GM18867 (cell line): Measurements from ENCODE around the gene LSAMP.
"Not testable (repeated sequence)": the region's sequence is repeated elsewhere in the genome, so short reads cannot be mapped to it uniquely, and the experiment has no call there.

Source experiments
- ATAC-seq: cut with Tn5 transposase; IDR thresholded peaks from one replicate; pipeline ENCODE4 v1.9.1; 2021; ENCODE audit warnings: mild to moderate bottlenecking, moderate library complexity; ENCODE audit not compliant: unreplicated experiment

The LSAMP gene

DNA sequence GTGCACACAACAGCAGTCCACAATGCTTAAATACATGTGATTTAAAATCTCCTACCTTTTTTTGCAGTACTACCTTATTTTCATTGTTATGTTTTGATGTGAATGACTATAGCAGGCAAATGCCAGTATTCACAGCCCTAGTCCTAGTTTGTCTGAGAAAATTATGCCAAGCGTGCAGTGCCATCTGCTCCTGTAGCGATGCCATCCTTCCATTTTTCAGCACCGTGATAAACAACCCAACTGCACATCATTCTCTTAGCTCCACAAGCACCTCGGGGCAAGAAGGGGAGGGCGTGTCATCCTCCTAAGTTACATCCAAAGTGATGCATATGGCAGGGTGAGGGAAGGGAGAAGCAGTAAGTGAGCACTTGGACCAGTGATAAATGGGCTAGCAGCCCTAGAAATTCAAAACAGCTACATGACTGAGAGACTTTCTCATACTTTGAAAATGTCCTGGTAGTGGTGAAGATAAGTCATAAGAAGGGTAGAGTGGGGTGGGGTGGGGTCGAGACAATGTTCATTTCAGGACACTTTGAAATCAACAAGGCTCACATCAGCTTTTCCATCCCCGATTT lies 198.8 kb downstream of the LSAMP start:
- no peak for ATAC-seq

DNA sequence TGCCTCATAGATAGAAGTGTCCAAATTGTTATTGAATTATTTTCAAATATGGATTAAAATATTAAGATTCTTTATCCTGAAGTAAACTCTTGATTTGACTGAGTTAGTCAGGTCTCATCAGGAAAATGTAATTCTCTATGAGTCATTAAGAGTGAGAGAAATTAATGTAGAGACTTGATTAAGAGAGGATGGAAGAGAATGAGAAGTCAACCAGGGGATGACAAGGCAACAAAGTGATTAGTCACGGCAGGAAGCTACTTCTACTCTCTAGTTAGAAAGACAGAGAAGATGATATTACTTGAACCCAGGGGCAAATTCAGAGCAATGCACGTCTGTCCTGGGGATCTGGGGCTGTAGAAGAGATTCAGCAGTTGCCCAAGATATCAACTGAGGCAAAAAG lies 202.5 kb downstream of the LSAMP start:
- no peak for ATAC-seq

- ATAC-seq: no peak
Observed at GRCh38 chr3:116241677-116242076, 203.6 kb downstream of the LSAMP start.

- no peak for ATAC-seq
Observed at GRCh38 chr3:116240261-116240660, 205.0 kb downstream of the LSAMP start.

DNA sequence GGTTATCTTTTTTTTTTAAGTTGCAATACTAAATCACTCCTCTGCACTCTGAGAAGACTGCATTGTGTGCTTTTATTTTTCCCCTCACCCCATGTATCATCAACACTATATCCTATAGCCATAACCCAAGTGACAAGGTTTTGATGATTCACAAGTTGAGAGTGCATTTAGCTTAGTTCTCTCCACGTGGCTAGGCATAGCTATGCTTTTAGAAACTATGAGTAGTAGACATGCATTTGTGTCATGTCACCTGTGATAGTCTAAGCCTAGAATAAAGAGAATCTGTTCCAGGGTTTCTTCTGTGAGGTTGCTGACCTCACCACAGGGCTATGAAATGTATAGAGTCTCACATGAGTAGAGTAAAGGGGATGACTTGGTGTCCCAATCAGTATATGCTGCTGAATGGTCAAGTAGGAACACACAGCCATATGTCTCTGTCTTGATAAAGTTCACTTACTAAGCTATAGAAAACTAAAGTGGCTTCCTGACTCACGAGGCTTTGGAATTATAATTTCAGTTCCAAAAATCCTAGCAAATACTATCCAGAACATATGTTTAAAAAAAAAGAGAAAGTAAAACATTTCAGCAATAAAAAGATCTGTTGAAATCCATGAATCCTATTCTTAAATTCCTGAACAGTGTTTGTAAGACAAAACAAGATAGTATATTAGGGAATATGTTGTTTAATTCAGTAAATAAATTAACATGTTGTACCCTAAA lies 206.3 kb downstream of the LSAMP start:
- no peak for ATAC-seq

DNA sequence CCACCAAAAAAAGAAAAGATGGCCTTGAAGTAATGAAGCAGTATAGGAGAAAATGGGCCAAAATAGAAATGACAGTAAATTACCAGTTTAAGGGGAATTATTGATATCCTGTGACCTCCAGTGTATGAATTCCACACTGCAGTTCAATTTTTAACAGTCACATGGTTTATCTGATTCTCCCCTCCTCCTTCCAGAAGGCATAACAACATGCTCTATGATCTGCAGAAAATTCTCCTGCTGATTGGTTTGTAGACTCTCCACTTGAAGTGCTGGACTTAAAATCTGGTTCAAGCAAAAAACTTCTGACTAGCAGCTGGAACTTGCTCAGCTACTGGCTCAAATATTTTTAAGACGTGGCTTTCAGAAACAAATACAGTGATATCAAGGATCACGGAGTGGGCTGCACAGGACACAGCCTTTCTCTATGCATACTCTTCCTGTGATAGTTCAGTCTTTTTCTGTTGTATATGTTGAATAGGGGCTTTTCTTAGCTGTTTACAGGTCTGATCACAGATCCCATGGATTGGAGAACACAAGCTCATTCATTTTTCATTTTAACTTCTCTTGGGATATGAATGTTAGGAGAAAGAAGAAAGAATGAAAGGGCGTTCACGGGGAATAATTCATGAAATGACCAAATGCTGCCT lies 211.5 kb downstream of the LSAMP start:
- ATAC-seq: no peak

DNA sequence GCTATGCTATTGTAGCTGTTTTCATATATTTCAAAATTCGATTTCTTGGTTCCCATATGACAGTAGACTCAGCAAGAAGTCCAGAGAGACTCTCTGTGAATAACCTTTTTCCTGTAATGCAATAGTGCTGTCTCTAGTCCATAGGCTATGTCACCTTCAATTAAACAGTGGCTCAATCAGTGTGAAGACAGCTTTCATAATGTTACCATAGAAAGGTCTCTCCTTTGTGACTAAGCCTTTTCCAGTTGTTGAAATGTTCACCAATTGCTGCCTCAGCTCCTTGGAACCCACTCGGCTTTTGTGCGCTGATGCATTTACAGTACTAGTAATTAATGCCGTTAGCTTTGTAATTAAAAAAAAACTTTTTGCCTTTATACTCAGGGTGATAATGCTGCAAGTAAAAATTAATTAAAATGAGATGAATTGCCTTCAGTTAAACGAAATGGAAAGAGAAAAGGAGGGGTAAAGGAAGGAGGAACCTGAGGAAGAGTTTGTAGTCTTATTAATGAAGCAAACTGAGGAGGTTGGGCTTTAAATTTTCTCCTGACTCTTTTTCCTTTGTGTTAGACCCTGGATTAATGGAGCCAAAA lies 214.8 kb downstream of the LSAMP start:
- no peak for ATAC-seq

DNA sequence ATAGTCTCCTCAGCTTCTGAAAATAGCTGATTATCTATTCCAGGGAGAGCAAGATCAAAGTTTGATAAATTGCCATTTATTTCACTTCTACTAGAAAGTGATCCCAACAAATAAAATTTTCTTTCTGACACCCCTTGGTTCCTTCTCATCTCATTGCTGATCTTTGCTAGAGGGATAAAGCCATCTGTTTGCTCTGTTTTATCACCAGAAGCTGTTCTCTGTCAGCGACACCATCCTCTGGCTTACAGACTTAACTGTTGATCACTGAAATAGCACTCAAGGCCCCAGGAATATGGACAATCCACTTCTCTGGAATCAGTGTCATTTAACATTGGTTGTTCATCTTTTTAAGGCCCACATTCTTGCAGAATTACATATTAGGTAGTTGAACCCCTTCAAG lies 219.0 kb downstream of the LSAMP start:
- no peak for ATAC-seq

- no peak for ATAC-seq
Observed at GRCh38 chr3:116216761-116217160, 228.5 kb downstream of the LSAMP start.

- no peak for ATAC-seq
Observed at GRCh38 chr3:116211901-116212300, 233.4 kb downstream of the LSAMP start.

GRCh38 chr3:116208830-116209229 lies 236.5 kb downstream of the LSAMP start:
- ATAC-seq: not testable (repeated sequence)

DNA sequence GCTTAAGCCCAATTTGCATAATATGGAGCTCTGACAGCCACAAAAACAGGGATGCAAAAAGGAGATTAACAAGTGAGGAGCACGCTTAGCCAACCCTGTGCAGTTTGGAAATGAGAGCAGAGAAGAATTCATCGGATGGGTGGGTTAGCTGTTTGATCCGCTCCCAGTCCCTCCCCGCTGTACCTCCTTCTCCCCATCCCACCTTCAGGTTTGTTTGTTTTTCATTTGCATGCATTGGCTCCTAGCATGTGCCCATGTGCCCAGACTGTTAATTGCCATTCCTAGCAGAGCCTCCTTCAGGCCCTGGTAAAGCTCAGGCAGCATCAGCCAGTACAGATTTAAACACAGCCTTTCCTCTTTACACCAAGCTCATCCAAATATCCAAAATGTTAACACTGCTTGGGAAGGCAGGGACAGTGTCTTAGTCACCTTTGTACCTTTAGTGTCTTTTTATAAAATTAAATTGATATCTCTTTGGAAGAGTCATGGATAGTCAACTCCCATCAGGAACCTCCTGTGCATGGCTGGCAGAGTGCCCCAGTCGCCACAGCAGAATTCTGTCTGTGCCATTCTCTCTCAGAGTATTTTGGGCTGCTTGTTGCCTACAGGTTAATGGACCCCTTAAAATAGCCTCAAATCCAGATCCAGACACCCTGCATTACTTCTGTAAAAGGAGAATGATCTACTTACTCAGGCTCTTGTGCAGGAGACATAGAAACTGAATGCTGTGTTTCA lies 244.2 kb downstream of the LSAMP start:
- ATAC-seq: no peak

DNA sequence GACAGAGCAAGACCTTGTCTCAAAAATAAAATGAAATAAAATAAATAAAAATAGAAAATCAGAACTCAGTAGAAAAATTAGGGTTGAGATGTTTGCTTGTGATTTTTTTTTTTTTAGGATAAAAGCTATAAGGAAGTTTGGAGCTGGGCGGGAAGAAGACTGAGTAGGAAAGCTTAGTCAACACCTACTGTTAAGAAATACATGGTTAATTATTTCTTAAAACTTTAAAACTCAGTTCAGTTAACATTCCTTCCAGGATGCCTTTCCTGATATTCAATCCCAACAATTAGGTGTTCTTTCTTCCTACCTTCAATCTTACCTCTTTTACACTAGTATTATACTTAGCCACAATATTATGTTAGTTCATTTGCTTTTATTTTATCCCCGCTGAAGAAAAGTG lies 246.2 kb downstream of the LSAMP start:
- ATAC-seq: no peak

DNA sequence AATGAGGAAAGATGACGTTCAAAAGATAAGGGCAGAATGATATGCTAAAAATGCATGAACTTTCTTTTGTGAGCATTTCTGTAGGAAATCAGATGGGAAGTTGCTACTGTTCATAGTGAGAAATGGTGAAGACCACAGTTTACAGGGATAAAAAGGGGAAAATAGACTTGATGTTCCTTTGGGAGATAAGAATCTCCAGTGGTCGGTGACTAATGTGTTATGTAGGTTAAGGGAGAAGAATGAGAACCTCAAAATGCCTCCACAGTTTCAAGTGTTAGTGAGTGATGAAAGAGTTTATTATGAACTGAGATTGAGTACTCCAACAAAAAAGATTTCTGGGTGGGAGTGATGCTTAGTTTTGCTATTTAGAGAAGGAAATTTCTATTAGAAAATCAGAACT lies 247.2 kb downstream of the LSAMP start:
- ATAC-seq: no peak

GRCh38 chr3:116192464-116192863 lies 252.8 kb downstream of the LSAMP start:
- ATAC-seq: no peak

DNA sequence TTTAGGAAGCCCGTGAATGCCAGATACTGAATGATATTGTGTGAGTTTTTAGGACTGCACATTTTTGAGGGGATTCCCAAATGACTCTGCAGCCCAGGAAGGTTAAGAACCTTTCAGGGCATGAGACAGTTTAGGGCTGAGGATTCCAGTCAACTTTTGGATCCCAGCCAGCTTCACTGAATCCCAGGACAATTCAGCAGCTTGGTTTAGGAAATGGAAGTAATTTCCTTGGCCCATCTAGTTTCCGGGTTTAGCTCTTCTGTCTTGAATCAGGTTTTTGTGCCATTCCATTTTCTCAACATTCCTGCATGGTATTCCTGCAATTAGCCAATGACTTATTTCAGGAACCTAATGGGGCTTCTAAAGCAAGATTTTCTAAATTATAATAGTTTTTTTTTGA lies 253.9 kb downstream of the LSAMP start:
- no peak for ATAC-seq

GRCh38 chr3:116190095-116190494 lies 255.2 kb downstream of the LSAMP start:
- ATAC-seq: no peak

- ATAC-seq: no peak
Observed at GRCh38 chr3:116188231-116188785, 257.0 kb downstream of the LSAMP start.

DNA sequence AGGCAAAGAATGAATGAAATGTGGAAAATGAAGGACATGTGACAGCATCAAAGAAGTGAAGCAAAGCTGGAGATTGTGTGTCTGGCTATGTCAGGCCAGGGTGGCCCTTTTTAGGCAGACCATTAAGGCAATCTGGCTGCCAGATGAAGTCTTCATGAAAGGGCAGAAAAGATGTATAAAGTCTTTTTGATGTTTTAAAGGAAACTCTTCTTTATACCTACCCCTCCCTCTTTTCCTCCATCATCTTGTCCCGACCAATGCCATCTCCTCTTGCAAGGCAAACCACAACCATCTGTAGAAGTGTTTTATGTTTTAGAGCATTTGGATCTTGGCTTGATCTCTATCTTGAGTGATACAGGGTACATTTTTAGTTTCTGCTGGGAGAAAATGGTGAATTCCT lies 259.2 kb downstream of the LSAMP start:
- no peak for ATAC-seq

DNA sequence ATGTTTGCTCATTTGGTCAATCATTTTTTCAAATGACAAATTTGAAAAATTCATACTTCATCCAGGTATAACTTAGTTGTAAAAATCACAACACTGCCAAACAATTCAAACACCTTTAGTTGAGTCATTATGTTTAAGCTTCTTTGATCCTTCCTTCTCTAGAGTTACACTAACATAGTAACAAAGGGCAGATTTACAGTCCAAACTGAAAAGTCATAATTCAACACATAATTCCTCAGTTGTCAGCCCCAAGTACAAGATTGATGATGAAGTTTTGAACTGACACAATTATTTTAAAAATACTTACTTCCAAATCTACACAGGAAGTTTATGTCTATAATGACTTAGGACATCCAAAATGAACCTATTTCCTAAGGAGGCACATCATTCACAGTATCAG lies 264.1 kb downstream of the LSAMP start:
- no peak for ATAC-seq

DNA sequence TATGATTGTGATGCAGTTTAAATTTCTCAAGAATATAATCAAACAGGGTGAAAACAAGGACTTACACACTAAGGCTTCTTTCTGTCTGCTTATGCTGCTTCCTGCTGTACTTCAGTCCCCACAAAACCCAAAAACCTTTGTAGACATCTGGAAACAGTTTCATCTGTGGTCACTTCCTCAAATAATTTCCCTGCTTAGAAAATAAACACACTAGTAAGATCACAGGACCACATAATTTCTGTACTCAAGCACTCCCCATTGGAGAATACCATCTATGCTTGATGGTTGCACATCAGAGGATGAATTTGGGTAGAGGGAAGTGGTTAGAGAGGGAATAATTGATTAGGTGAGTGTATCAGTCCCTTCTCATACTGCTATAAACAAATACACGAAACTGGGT lies 266.2 kb downstream of the LSAMP start:
- ATAC-seq: no peak
